Suprapubic skin (tissue), 4 donors: ENCODE data around the gene DNMT3A. TPM values are rescaled to one million over a fixed set of nuclear protein-coding genes. Genes with fewer than 3 reads are reported as not detected.
A peak's percentile ranks its signal among the peaks of the same experiment; 100 is the strongest.

Experiments
- DNase-seq, 2 donors: peaks; one replicate each; pipeline ENCODE4 v3.0.0-alpha.2; 2019; ENCODE audit warnings: low spot score in 2 of 2
- H3K27ac ChIP-seq: fragments of 200-600 bp; sonication (generic); one replicate; pipeline ENCODE4 v1.5.1; 2019
- H3K27me3 ChIP-seq: fragments of 200-600 bp; sonication (generic); one replicate; pipeline ENCODE4 v1.5.1; 2019
- H3K36me3 ChIP-seq: fragments of 200-600 bp; sonication (generic); one replicate; pipeline ENCODE4 v1.5.1; 2019
- H3K4me1 ChIP-seq: fragments of 200-600 bp; sonication (generic); one replicate; pipeline ENCODE4 v1.5.1; 2019
- H3K4me3 ChIP-seq: fragments of 200-600 bp; sonication (generic); one replicate; pipeline ENCODE4 v1.5.1; 2019; ENCODE audit warnings: mild to moderate bottlenecking
- H3K9me3 ChIP-seq: fragments of 200-600 bp; sonication (generic); one replicate; pipeline ENCODE4 v1.5.1; 2019
- CTCF ChIP-seq, 2 donors: fragments of 200-600 bp in 1 of 2; fragments of 450-650 bp in 1 of 2; sonication (generic) in 1 of 2; IDR thresholded peaks; one replicate each; pipeline ENCODE4 v1.5.1; 2016 to 2019; ENCODE audit warnings: antibody characterized with exemption in 2 of 2, mild to moderate bottlenecking in 1 of 2, moderate library complexity in 1 of 2
- EP300 ChIP-seq: sonication (generic); formaldehyde crosslinking; IDR thresholded peaks from one replicate; pipeline ENCODE4 v1.6.1; 2017; ENCODE audit warnings: antibody characterized with exemption
- POLR2A ChIP-seq, 2 donors: fragments of 450-650 bp; IDR thresholded peaks; one replicate each; pipeline ENCODE4 v1.6.1; 2017; ENCODE audit warnings: antibody characterized with exemption in 2 of 2, mild to moderate bottlenecking in 2 of 2, moderate library complexity in 2 of 2
- POLR2AphosphoS5 ChIP-seq, 3 donors: sonication (generic); formaldehyde crosslinking; IDR thresholded peaks; one replicate each; pipeline ENCODE4 v1.6.1; 2017; ENCODE audit warnings: antibody characterized with exemption in 3 of 3
- WGBS: methylation state at CpG from one replicate; pipeline ENCODE4 v1.1.5; 2018; 5-methylcytosine and 5-hydroxymethylcytosine counted together
- total RNA-seq, 4 donors: library from RNA; depleted of rRNA; stranded (reverse); fragments of >200 nt; gene quantifications; one replicate each; pipeline ENCODE4 v1.1.0, GENCODE V29; 2016

The DNMT3A gene
- total RNA-seq, 4 donors from 2014 or later = 4.0 to 12.8 (median 9.5) TPM

GRCh38 chr2:25367296-25367695, 25.6 kb upstream of the DNMT3A start:
- no peak overlapping the region for H3K4me3 ChIP-seq
- H3K27me3 ChIP-seq = no peaks in the 10 kb centered on the region
- no peak overlapping the region for H3K27ac ChIP-seq
- peaks cover 15% of the 10 kb centered on the region for H3K4me1 ChIP-seq
- H3K9me3 ChIP-seq = no peaks in the 10 kb centered on the region
- H3K36me3 ChIP-seq = no peaks in the 10 kb centered on the region
- DNase-seq = no peak
- TF ChIP-seq POLR2AphosphoS5 (IDR thresholded peaks at IDR 0.05) (no peak), EP300 (no peak), CTCF (IDR thresholded peaks at IDR 0.05) (no peak), POLR2A (IDR thresholded peaks at IDR 0.05) (no peak)
- WGBS = 80% methylated on average over 9 of the region's 9 CpGs

- 85% methylated on average over 4 of the region's 4 CpGs for WGBS
- Histone ChIP-seq H3K9me3 (no peaks in the 10 kb centered on the region), H3K36me3 (no peaks in the 10 kb centered on the region), H3K4me3 (no peak overlapping the region), H3K27ac (no peak overlapping the region), H3K4me1 (peaks cover 18% of the 10 kb centered on the region), H3K27me3 (no peaks in the 10 kb centered on the region)
- no peak for DNase-seq
- TF ChIP-seq CTCF (IDR thresholded peaks at IDR 0.05) = no peak
- no peak for TF ChIP-seq POLR2AphosphoS5 (IDR thresholded peaks at IDR 0.05)
- TF ChIP-seq POLR2A (IDR thresholded peaks at IDR 0.05) = no peak
- no peak for TF ChIP-seq EP300
These were observed 24.9 kb upstream of the DNMT3A start for GRCh38 chr2:25366629-25367028.

- 69% methylated on average over 3 of the region's 5 CpGs for WGBS
- Histone ChIP-seq H3K4me1 (peaks cover 21% of the 10 kb centered on the region), H3K9me3 (no peaks in the 10 kb centered on the region), H3K27me3 (no peaks in the 10 kb centered on the region), H3K4me3 (no peak overlapping the region), H3K27ac (no peak overlapping the region), H3K36me3 (no peaks in the 10 kb centered on the region)
- TF ChIP-seq POLR2AphosphoS5 (IDR thresholded peaks at IDR 0.05) (no peak), CTCF (IDR thresholded peaks at IDR 0.05) (no peak), EP300 (no peak), POLR2A (IDR thresholded peaks at IDR 0.05) (no peak)
- no peak for DNase-seq
These were observed 23.5 kb upstream of the DNMT3A start for GRCh38 chr2:25365241-25365640.

GRCh38 chr2:25363733-25364132, 22.0 kb upstream of the DNMT3A start:
- Histone ChIP-seq H3K4me3 (no peak overlapping the region), H3K27ac (no peak overlapping the region), H3K36me3 (no peaks in the 10 kb centered on the region), H3K9me3 (no peaks in the 10 kb centered on the region), H3K27me3 (no peaks in the 10 kb centered on the region), H3K4me1 (peaks cover 21% of the 10 kb centered on the region)
- DNase-seq = no peak
- 67% methylated on average over 7 of the region's 7 CpGs for WGBS
- TF ChIP-seq CTCF (IDR thresholded peaks at IDR 0.05) (no peak), EP300 (no peak), POLR2AphosphoS5 (IDR thresholded peaks at IDR 0.05) (no peak), POLR2A (IDR thresholded peaks at IDR 0.05) (no peak)

GRCh38 chr2:25362434-25363145, 20.9 kb upstream of the DNMT3A start:
- H3K4me3 ChIP-seq = peak overlapping the region; percentile 47
- peaks cover 21% of the 10 kb centered on the region for H3K4me1 ChIP-seq
- no peaks in the 10 kb centered on the region for H3K9me3 ChIP-seq
- WGBS = 37% methylated on average over 21 of the region's 21 CpGs
- H3K27me3 ChIP-seq = no peaks in the 10 kb centered on the region
- DNase-seq = no peak
- TF ChIP-seq POLR2AphosphoS5 (IDR thresholded peaks at IDR 0.05) (no peak), POLR2A (IDR thresholded peaks at IDR 0.05) (no peak), EP300 (peak; percentile 41), CTCF (IDR thresholded peaks at IDR 0.05) (no peak)
- peak overlapping the region; percentile 62 for H3K27ac ChIP-seq
- H3K36me3 ChIP-seq = no peaks in the 10 kb centered on the region
